ENCODE measurements around the gene LSM12.

LSM12 gene

DNA sequence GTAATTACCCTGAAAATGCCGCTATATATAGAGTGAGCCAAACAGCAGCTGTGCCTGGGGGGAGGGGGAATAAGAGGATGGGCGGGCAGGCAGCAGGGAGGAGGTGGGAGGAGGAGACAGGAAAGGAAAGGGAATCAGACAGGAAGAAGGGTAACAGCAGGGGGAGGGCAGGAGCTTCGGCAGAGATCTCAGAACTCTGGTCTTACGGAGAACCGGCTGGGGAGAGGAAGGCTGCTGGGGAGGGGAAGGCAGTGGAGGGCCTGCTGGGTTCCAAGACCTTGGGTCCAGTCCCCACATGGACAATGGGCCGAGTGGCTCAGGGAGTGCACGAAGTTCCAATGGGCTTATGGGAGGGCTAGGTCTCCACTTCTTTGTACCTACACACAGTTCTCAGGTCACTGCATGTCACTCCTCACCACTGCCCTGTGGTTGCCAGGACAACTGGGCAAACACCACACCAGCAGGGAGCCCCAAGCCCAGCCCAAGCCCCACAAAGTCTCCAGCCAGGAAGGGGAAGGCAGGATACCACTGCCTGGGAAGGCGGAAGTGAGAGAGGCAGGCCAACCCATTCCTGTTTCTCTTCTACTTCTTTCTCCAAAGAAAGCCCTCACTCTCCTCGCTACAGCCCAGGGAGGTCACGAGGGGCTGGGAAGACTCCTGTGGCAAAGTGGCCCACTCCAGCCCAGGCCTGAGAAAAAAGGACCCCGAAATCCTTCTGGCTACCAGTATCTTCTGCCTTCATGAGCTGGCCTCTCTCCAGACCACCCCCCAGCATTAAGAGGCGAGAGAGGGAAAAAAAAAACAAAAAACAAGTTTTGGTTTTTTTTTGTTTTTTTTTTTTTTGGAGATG is 29.4 kb upstream of the LSM12 start:
- in situ Hi-C loops (cut with MboI; ENCODE audit: low sequenced_read_pairs): no loop called here

DNA sequence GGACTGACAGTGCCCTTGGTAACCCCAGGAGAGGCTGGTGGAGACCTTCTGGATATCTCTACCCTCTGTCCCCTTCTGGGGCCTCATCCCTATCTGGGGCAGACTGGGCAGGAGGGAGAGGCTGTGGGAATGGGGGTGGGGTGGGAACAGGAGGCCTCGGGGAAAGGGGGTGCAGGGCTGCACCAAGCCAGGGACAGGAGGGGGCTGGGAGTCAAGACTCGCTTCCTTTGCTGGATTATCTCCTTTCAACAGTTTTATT is 28.8 kb upstream of the LSM12 start:
- in situ Hi-C loops (cut with MboI; ENCODE audit: low sequenced_read_pairs): no loop called here

DNA sequence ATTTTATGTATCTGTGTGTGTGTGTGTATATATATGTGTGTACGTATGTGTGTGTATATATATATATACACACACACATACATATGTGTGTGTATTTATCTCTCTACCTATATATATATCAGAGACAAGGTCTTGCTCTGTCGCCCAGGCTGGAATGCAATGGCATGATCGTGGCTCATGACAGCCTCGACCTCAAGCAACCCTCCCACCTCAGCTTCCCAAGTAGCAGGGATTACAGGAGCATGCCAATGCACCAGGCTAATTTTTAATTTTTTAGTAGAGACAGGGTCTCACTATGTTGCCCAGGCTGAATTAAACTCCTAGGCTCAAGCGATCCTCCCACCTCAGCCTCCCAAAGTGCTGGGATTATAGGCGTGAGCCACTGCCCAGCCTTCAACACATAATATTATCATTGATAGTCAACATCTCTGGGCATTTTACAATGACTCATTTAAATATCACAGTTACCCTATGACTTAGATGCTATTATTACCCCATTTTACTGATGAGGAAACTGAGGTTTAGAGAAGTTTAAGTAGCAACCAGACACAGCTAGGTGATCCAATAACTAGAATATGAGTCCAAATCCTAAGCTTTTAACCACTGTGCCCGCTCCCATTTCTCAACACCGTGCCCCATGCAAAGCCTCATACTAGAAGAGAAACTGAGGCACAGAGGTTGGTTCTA is 28.4 kb upstream of the LSM12 start:
- in situ Hi-C loops (cut with MboI; ENCODE audit: low sequenced_read_pairs): no loop called here

- in situ Hi-C loops (cut with MboI; ENCODE audit: low sequenced_read_pairs): no loop called here
Observed at GRCh38 chr17:44093231-44093900, 26.9 kb upstream of the LSM12 start.

DNA sequence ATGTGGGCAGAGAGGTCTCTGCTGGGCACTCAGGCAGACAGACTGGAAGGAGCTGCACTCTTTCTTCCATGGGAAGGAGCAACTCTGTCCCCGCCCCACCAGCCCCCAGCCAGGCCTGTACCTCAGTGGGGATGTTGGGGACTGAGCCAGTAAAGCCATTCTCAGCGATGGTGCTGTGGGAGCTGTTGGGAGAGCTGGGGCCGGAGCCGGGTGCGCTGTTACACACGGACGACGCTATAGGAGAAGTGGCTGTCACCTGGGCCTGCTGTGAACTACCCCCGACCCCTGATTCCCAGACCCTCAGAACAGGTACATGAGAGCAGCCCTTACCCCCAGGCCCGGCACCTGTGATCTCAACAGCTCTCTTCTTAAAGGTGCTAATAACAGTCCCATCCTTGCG is 25.6 kb upstream of the LSM12 start:
- in situ Hi-C loops (cut with MboI; ENCODE audit: low sequenced_read_pairs): no loop called here

DNA sequence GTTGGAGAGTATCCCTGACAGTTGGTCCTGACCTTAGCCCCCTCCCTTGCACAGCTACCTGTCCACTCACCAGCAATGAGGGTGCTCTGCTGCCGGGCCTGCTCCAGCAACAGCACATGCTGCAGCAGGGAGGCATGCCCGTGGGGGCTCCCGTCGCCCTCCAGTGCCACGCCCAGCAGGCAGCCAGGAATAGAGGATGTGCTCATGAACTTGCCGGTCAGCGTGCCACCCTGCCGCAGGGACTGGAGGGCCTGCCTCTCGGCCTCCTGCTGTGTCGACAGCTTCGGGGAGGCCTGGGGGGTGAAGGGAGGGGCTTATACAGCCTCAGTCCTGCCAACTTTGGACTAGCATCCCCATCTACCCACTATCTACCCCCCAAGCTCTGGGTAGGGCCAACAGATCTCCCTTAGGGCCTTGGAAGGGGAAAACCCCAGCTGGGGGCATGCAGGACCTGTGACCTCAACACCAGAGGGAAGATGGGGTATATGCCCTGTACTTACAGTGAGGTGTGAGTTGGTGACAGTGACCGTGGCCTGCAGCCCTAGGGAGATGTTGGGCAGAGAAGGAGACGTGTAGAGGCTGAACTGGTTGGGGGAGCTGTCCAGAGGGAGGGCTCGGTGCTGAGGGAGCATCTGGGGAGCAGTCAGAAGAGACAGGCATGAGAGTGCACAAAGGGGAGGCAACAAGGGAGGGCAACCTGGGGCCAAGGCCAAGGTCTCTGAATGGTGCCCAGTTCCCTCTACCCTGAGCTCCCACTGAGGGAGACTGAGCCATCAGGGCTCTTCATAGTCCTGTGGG is 24.9 kb upstream of the LSM12 start:
- in situ Hi-C loops (cut with MboI; ENCODE audit: low sequenced_read_pairs): no loop called here

GRCh38 chr17:44088254-44088653 is 21.8 kb upstream of the LSM12 start:
- in situ Hi-C loops (cut with MboI; ENCODE audit: low sequenced_read_pairs): no loop called here

DNA sequence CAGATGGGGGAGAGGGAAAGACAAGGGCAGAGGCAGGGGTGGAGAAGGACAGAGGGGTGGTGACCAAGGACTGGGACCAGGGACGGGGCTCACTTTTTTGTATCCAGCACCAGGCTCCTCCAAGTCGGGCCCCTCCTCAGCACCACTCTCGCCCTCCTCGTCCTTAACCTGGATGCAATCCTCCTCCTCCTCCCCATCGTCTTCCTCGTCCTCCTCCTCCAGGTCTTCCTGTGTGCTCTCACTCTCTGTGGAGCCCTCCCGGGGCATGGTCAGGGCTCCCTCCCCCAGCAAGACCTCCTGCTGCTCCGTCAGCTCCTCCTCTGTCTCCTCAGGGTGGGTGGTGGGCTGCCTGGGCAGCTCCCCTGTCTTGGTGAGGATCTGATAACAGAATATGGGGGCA is 20.8 kb upstream of the LSM12 start:
- in situ Hi-C loops (cut with MboI; ENCODE audit: low sequenced_read_pairs): no loop called here

GRCh38 chr17:44086364-44087311 is 20.2 kb upstream of the LSM12 start:
- in situ Hi-C loops (cut with MboI; ENCODE audit: low sequenced_read_pairs): no loop called here

- in situ Hi-C loops (cut with MboI; ENCODE audit: low sequenced_read_pairs): no loop called here
Observed at GRCh38 chr17:44085908-44086307, 19.4 kb upstream of the LSM12 start.

GRCh38 chr17:44084921-44085320 is 18.4 kb upstream of the LSM12 start:
- in situ Hi-C loops (cut with MboI; ENCODE audit: low sequenced_read_pairs): no loop called here

DNA sequence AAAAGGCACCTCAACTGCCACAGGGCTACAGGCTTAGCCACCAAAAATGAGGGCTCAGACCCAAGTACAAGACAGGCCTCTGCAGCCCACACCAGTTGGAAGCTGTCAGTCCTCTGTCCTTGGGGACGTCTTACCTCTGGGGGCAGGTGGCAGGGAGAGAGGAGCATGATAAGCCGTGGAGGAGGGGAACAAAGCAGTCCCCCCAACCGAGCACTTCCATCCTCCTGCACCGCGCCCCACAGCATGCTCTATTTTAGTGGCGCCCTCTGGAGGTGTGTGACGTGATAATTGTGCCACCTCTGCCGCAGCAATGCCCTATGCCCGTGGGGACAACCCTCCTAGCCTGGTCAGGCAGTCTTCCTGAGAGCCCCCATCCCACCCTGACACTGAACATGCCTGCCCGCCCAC is 17.7 kb upstream of the LSM12 start:
- in situ Hi-C loops (cut with MboI; ENCODE audit: low sequenced_read_pairs): no loop called here

GRCh38 chr17:44083250-44083849 is 16.9 kb upstream of the LSM12 start:
- in situ Hi-C loops (cut with MboI; ENCODE audit: low sequenced_read_pairs): no loop called here

DNA sequence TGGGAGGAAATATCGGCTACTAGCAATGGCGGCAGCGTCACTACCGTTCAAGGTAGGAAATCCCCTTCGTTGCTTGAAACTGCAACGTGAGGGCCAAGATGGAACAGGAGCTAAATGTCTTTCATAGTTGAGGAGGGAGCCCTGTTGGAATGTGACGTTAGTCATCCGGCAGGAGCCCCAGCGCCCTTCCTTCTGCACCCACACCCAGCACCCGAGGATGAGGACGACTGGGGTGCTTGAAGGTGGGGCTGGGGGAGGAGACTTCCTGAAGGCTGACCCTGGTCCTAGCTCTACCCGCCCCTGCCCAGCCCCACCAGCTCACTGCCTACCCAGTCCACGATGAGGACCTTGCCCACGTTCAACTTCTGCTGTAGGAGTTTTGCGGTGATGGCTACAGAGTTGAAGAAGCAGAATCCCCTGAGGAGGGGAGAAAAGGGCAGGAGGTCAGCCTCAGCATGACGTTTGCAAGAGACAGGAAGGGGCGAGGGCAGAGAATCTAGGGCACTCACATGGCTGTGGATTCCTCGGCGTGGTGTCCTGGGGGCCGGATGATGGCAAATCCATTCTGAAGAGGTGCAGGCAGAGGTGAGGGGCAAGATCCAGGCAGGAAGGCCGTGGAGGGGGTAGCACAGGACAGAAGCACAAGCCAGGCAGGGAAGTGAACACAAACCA is 15.9 kb upstream of the LSM12 start:
- in situ Hi-C loops (cut with MboI; ENCODE audit: low sequenced_read_pairs): no loop called here

DNA sequence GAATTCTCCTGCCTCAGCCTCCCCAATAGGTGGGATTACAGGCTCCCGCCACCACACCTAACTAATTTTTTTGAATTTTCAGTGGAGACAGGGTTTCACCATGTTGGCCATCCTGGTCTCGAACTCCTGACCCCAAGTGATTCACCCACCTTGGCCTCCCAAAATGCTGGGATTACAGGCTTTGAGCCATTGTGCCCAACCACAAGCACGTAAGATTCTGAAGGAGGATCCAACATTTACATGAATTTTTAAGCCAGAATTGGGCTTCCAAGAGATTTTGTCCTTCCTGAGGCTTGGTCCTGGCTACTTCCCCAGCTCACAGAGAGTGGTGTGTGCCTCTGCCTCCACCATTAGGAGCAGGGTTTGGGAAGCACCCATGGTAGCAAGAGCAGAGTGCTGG is 15.2 kb upstream of the LSM12 start:
- in situ Hi-C loops (cut with MboI; ENCODE audit: low sequenced_read_pairs): no loop called here

- in situ Hi-C loops (cut with MboI; ENCODE audit: low sequenced_read_pairs): no loop called here
Observed at GRCh38 chr17:44079877-44080821, 13.7 kb upstream of the LSM12 start.

GRCh38 chr17:44078412-44078811 is 11.9 kb upstream of the LSM12 start:
- in situ Hi-C loops (cut with MboI; ENCODE audit: low sequenced_read_pairs): no loop called here

GRCh38 chr17:44077595-44077909 is 11.1 kb upstream of the LSM12 start:
- in situ Hi-C loops (cut with MboI; ENCODE audit: low sequenced_read_pairs): no loop called here
